ENCODE measurements around the gene PCGF1.

The PCGF1 gene

GRCh38 chr2:74503506-74504475 lies 3.7 kb downstream of the PCGF1 start:
- ATAC-seq = no peak
- TF ChIP-seq CSRNP3 (CRISPR knock-in tag; IDR thresholded peaks at IDR 0.05) (no peak), ZFP30 (CRISPR knock-in tag; IDR thresholded peaks at IDR 0.05) (no peak), ZFP3 (CRISPR knock-in tag; IDR thresholded peaks at IDR 0.05) (no peak), GLIS3 (CRISPR knock-in tag; IDR thresholded peaks at IDR 0.05) (no peak), ARNTL (CRISPR knock-in tag; IDR thresholded peaks at IDR 0.05; ENCODE audit: borderline replicate concordance, low read depth) (no peak), CSDC2 (CRISPR knock-in tag; IDR thresholded peaks at IDR 0.05) (no peak), RARB (CRISPR knock-in tag; IDR thresholded peaks at IDR 0.05) (no peak), TSHZ2 (CRISPR knock-in tag; IDR thresholded peaks at IDR 0.05) (no peak), ZNF565 (CRISPR knock-in tag; conservative IDR thresholded peaks at IDR 0.05; ENCODE audit: low read depth) (no peak), ZNF70 (CRISPR knock-in tag; IDR thresholded peaks at IDR 0.05) (no peak), SNAI2 (CRISPR knock-in tag; IDR thresholded peaks at IDR 0.05) (no peak), ZC3H10 (CRISPR knock-in tag; IDR thresholded peaks at IDR 0.05) (no peak), BACH2 (CRISPR knock-in tag; IDR thresholded peaks at IDR 0.05; ENCODE audit: borderline replicate concordance) (no peak), TCF4 (CRISPR knock-in tag; IDR thresholded peaks at IDR 0.05; ENCODE audit: borderline replicate concordance) (no peak), PPARA (CRISPR knock-in tag; IDR thresholded peaks at IDR 0.05; ENCODE audit: borderline replicate concordance) (no peak), PATZ1 (CRISPR knock-in tag; IDR thresholded peaks at IDR 0.05; ENCODE audit: borderline replicate concordance) (no peak), POU6F1 (CRISPR knock-in tag; IDR thresholded peaks at IDR 0.05; ENCODE audit: borderline replicate concordance, low read depth) (no peak), ESRRG (CRISPR knock-in tag; IDR thresholded peaks at IDR 0.05) (no peak), ISL1 (CRISPR knock-in tag; IDR thresholded peaks at IDR 0.05) (no peak)

GRCh38 chr2:74502720-74503505 lies 4.6 kb downstream of the PCGF1 start:
- TF ChIP-seq TOX (CRISPR knock-in tag; IDR thresholded peaks at IDR 0.05; ENCODE audit: borderline replicate concordance) (no peak), RARB (CRISPR knock-in tag; IDR thresholded peaks at IDR 0.05) (no peak), ZNF70 (CRISPR knock-in tag; IDR thresholded peaks at IDR 0.05) (no peak), BACH2 (CRISPR knock-in tag; IDR thresholded peaks at IDR 0.05; ENCODE audit: borderline replicate concordance) (no peak), ARNTL (CRISPR knock-in tag; IDR thresholded peaks at IDR 0.05; ENCODE audit: borderline replicate concordance, low read depth) (no peak), CSDC2 (CRISPR knock-in tag; IDR thresholded peaks at IDR 0.05) (no peak)
- no peak for ATAC-seq

Measured in SK-N-SH treated with all-trans-retinoic acid at 6 μM for 48 hours (cell line).